H9 (cell line): ENCODE measurements around the gene AK8. TPM values are rescaled to one million over a fixed set of nuclear protein-coding genes. Genes with fewer than 3 reads are reported as not detected.

Experiments used
- DNase-seq: peaks from one replicate; pipeline ENCODE4 v3.0.0-alpha.2; 2017
- H2AFZ ChIP-seq: one replicate; pipeline ENCODE4 v1.6.1; 2013; ENCODE audit warnings: mild to moderate bottlenecking, low read length, control low read depth, moderate library complexity
- H2AK5ac ChIP-seq: 2 replicates; pipeline ENCODE4 v1.6.1; 2013; ENCODE audit warnings: low read length, control low read depth, mixed read lengths; ENCODE audit not compliant: insufficient read length
- H2BK120ac ChIP-seq: one replicate; pipeline ENCODE4 v1.6.1; 2013; ENCODE audit warnings: low read depth, mild to moderate bottlenecking, low read length, control low read depth, inconsistent platforms; ENCODE audit not compliant: poor library complexity, severe bottlenecking
- H2BK12ac ChIP-seq: 2 replicates; pipeline ENCODE4 v1.6.1; 2013; ENCODE audit warnings: low read length, control low read depth, mixed read lengths, low read depth; ENCODE audit not compliant: insufficient read length
- H2BK15ac ChIP-seq: 2 replicates; pipeline ENCODE4 v1.6.1; 2013; ENCODE audit warnings: low read depth, low read length, control low read depth
- H2BK20ac ChIP-seq: one replicate; pipeline ENCODE4 v1.6.1; 2013; ENCODE audit warnings: low read depth, mild to moderate bottlenecking, low read length, control low read depth, inconsistent platforms; ENCODE audit not compliant: poor library complexity, severe bottlenecking
- H2BK5ac ChIP-seq: 2 replicates; pipeline ENCODE4 v1.6.1; 2013; ENCODE audit warnings: low read length, control low read depth, mixed read lengths; ENCODE audit not compliant: insufficient read length
- H3K14ac ChIP-seq: 2 replicates; pipeline ENCODE4 v1.6.1; 2013; ENCODE audit warnings: low read length, control low read depth; ENCODE audit not compliant: insufficient read depth
- H3K18ac ChIP-seq: 2 replicates; pipeline ENCODE4 v1.6.1; 2013; ENCODE audit warnings: low read depth, mild to moderate bottlenecking, mixed read lengths, low read length, control low read depth; ENCODE audit not compliant: insufficient read length
- H3K23ac ChIP-seq: 2 replicates; pipeline ENCODE4 v1.6.1; 2013; ENCODE audit warnings: low read length, control low read depth, mixed read lengths, low read depth; ENCODE audit not compliant: insufficient read length
- H3K23me2 ChIP-seq: 2 replicates; pipeline ENCODE4 v1.6.1; 2013; ENCODE audit warnings: low read depth, mild to moderate bottlenecking, mixed read lengths, low read length, control low read depth; ENCODE audit not compliant: insufficient read length, poor library complexity, severe bottlenecking
- H3K27ac ChIP-seq: 2 replicates; pipeline ENCODE4 v1.5.1; 2013; ENCODE audit warnings: low read length, control low read depth, mixed read lengths, low read depth; ENCODE audit not compliant: insufficient read length
- H3K27me3 ChIP-seq: 2 replicates; pipeline ENCODE4 v1.6.1; 2013; ENCODE audit warnings: low read length, control low read depth, inconsistent platforms; ENCODE audit not compliant: insufficient read depth
- H3K4ac ChIP-seq: 2 replicates; pipeline ENCODE4 v1.6.1; 2013; ENCODE audit warnings: low read depth, mild to moderate bottlenecking, control low read depth, inconsistent platforms, low read length, moderate library complexity
- H3K4me1 ChIP-seq: 2 replicates; pipeline ENCODE4 v1.6.1; 2013; ENCODE audit warnings: low read length, control low read depth, inconsistent platforms; ENCODE audit not compliant: insufficient read depth
- H3K4me2 ChIP-seq: 2 replicates; pipeline ENCODE4 v1.6.1; 2013; ENCODE audit warnings: low read length, control low read depth, mixed read lengths; ENCODE audit not compliant: insufficient read length, insufficient read depth
- H3K56ac ChIP-seq: 2 replicates; pipeline ENCODE4 v1.6.1; 2013; ENCODE audit warnings: low read depth, mild to moderate bottlenecking, mixed read lengths, low read length, control low read depth; ENCODE audit not compliant: insufficient read length
- H3K79me1 ChIP-seq: 2 replicates; pipeline ENCODE4 v1.6.1; 2013; ENCODE audit warnings: low read depth, mild to moderate bottlenecking, moderate library complexity, low read length, control low read depth, inconsistent platforms; ENCODE audit not compliant: insufficient read depth, poor library complexity, severe bottlenecking
- H3K79me2 ChIP-seq: 2 replicates; pipeline ENCODE4 v1.6.1; 2013; ENCODE audit warnings: low read length, control low read depth, inconsistent platforms; ENCODE audit not compliant: insufficient read depth
- H3K9ac ChIP-seq: 2 replicates; pipeline ENCODE4 v1.6.1; 2013; ENCODE audit warnings: low read length, control low read depth, mixed read lengths; ENCODE audit not compliant: insufficient read length; ENCODE audit errors: extremely low read depth
- H3K9me3 ChIP-seq: one replicate; pipeline ENCODE4 v1.6.1; 2013; ENCODE audit warnings: low read depth, low read length, inconsistent platforms; ENCODE audit not compliant: control insufficient read depth
- H3T11ph ChIP-seq: one replicate; pipeline ENCODE4 v1.6.1; 2013; ENCODE audit warnings: mild to moderate bottlenecking, low read length, control low read depth, inconsistent platforms
- H4K20me1 ChIP-seq: one replicate; pipeline ENCODE4 v1.6.1; 2013; ENCODE audit not compliant: control insufficient read depth, insufficient read length, insufficient read depth
- H4K5ac ChIP-seq: 2 replicates; pipeline ENCODE4 v1.6.1; 2013; ENCODE audit warnings: low read depth, mild to moderate bottlenecking, mixed read lengths, low read length, control low read depth; ENCODE audit not compliant: insufficient read length
- H4K8ac ChIP-seq: replicated peaks from 2 replicates; pipeline ENCODE4 v1.6.1; 2013; ENCODE audit warnings: low read length, control low read depth, mixed read lengths, low read depth; ENCODE audit not compliant: insufficient read length
- H4K91ac ChIP-seq: 2 replicates; pipeline ENCODE4 v1.6.1; 2013; ENCODE audit warnings: low read depth, mild to moderate bottlenecking, moderate library complexity, mixed read lengths, low read length, control low read depth; ENCODE audit not compliant: insufficient read length
- H3K27ac Mint-ChIP-seq, 3 experiments: 2 replicates in 2 of 3; 3 replicates in 1 of 3; pipeline ENCODE4 v1.8.0; 2020 to 2021; ENCODE audit warnings: mixed read lengths in 3 of 3, mild to moderate bottlenecking in 1 of 3, moderate library complexity in 1 of 3
- H3K27me3 Mint-ChIP-seq: 2 replicates; pipeline ENCODE4 v1.8.0; 2021; ENCODE audit warnings: low read depth, mild to moderate bottlenecking, moderate library complexity, mixed read lengths
- H3K36me3 Mint-ChIP-seq, 3 experiments: 2 replicates in 2 of 3; 3 replicates in 1 of 3; pipeline ENCODE4 v1.8.0; 2020 to 2021; ENCODE audit warnings: low read depth in 3 of 3, mixed read lengths in 3 of 3; ENCODE audit not compliant: insufficient read depth in 1 of 3
- H3K4me1 Mint-ChIP-seq, 2 experiments: 2 replicates each; pipeline ENCODE4 v1.8.0; 2020; ENCODE audit warnings: mixed read lengths in 2 of 2
- H3K4me3 Mint-ChIP-seq, 2 experiments: 2 replicates in 1 of 2; 3 replicates in 1 of 2; pipeline ENCODE4 v1.8.0; 2020 to 2021; ENCODE audit warnings: mild to moderate bottlenecking in 2 of 2, mixed read lengths in 2 of 2, moderate library complexity in 1 of 2
- H3K9me3 Mint-ChIP-seq, 2 experiments: 2 replicates in 1 of 2; 3 replicates in 1 of 2; pipeline ENCODE4 v1.8.0; 2020; ENCODE audit warnings: mild to moderate bottlenecking in 2 of 2, mixed read lengths in 2 of 2, moderate library complexity in 1 of 2
- WGBS: extraction: QIAGEN DNeasy Blood & Tissue Kit; methylation state at CpG from one replicate; pipeline ENCODE4 v1.1.7; 2013; ENCODE audit warnings: missing lambda C conversion rate, low lambda C conversion rate, mixed read lengths; ENCODE audit not compliant: insufficient read length; ENCODE audit errors: extremely low coverage; 5-methylcytosine and 5-hydroxymethylcytosine counted together
- total RNA-seq: library from RNA; stranded (reverse); gene quantifications from 2 replicates; pipeline ENCODE4 v1.2.1, GENCODE V29; 2021
- TF ChIP-seq, protein P1 (sequence below): fragments of 200-600 bp; sonication (generic); conservative IDR thresholded peaks from 3 replicates; pipeline ENCODE4 v1.8.0; 2021; ENCODE audit warnings: antibody characterized with exemption, mild to moderate bottlenecking

AK8 gene
- total RNA-seq, 1 experiment from 2014 or later: 0.44 TPM

DNA sequence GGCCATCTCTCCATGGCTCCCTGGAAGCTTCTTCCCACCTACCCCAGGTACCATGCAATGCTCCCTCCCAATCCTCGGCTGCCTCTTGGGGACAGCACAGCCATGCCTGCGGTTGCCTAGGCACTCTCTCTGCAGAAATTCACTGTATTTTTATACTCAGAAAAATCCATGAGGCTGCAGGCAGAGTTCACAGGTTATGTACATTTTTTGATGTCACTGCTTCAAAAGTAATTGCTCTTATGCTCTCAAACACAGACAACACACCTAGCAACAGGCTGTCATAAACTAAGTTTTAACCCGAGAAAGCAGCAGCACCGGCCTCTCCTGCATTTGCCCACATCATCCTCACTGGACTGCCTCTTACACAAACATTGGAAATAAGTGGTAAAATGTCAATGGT is 102.4 kb downstream of the AK8 start:
- Histone ChIP-seq H2BK20ac (no peak overlapping the region), H4K91ac (no peak overlapping the region), H2BK5ac (no peak overlapping the region), H3K4ac (no peak overlapping the region), H4K8ac (no peak overlapping the region), H4K5ac (no peak overlapping the region), H3K56ac (no peak overlapping the region), H3K9me3 (no peaks in the 10 kb centered on the region), H3K23ac (no peak overlapping the region), H3K18ac (no peak overlapping the region), H3K27me3 (no peaks in the 10 kb centered on the region), H2BK12ac (no peak overlapping the region), H3K9ac (no peak overlapping the region), H3K79me2 (no peaks in the 10 kb centered on the region), H3K4me1 (no peaks in the 10 kb centered on the region), H2BK120ac (no peak overlapping the region), H2AK5ac (no peak overlapping the region), H3K23me2 (no peaks in the 10 kb centered on the region), H3K27ac (no peak overlapping the region), H3K14ac (no peak overlapping the region), H2BK15ac (no peak overlapping the region), H4K20me1 (no peaks in the 10 kb centered on the region), H3K79me1 (no peaks in the 10 kb centered on the region), H3T11ph (no peak overlapping the region), H2AFZ (no peak overlapping the region), H3K4me2 (no peak overlapping the region)
- Mint-ChIP-seq H3K4me3 (no peak overlapping the region), H3K4me1 (peaks cover 6% of the 10 kb centered on the region in 2 experiments), H3K9me3 (peaks cover 15 to 20% of the 10 kb centered on the region in 2 experiments), H3K27me3 (peaks cover 55% of the 10 kb centered on the region), H3K27ac (no peak overlapping the region), H3K36me3 (peaks cover 0 to 13% (median 7%) of the 10 kb centered on the region in 3 experiments; a peak in 5 of 7 replicates)
- no CpG with 5 or more reads among the region's 4 CpGs for WGBS
- no peak for DNase-seq
- TF ChIP-seq, protein P1, sequence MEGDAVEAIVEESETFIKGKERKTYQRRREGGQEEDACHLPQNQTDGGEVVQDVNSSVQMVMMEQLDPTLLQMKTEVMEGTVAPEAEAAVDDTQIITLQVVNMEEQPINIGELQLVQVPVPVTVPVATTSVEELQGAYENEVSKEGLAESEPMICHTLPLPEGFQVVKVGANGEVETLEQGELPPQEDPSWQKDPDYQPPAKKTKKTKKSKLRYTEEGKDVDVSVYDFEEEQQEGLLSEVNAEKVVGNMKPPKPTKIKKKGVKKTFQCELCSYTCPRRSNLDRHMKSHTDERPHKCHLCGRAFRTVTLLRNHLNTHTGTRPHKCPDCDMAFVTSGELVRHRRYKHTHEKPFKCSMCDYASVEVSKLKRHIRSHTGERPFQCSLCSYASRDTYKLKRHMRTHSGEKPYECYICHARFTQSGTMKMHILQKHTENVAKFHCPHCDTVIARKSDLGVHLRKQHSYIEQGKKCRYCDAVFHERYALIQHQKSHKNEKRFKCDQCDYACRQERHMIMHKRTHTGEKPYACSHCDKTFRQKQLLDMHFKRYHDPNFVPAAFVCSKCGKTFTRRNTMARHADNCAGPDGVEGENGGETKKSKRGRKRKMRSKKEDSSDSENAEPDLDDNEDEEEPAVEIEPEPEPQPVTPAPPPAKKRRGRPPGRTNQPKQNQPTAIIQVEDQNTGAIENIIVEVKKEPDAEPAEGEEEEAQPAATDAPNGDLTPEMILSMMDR: no peak
